ENCODE measurements around the gene IKZF1. TPM values are rescaled to one million over a fixed set of nuclear protein-coding genes. Genes with fewer than 3 reads are reported as not detected.
A peak's percentile ranks its signal among the peaks of the same experiment; 100 is the strongest.

IKZF1 gene
- total and polyA plus RNA-seq, 9 of the 15 experiments (the other 6 are each of a cell fraction or from before 2014, with no cell fraction given) = 12.6 to 85.3 (median 44.7) TPM

- POLR2A ChIA-PET = interaction anchor here (0.6 to 1.5 kb wide), 8 partner anchors 9 to 190 kb away, joined by 3 to 6 read pairs (median 3); no protein-coding TSS in a partner anchor
- TF ChIP-seq HLTF (IDR thresholded peaks at IDR 0.05) = no peak
- no peak for TF ChIP-seq CTCF (IDR thresholded peaks at IDR 0.05 in 2 of 3, conservative IDR thresholded peaks at IDR 0.05 in 1 of 3; ENCODE audit: insufficient read depth in 2 of 3, low read depth in 1 of 3, low read length in 3 of 3)
- TF ChIP-seq THRAP3 (IDR thresholded peaks at IDR 0.05; ENCODE audit: borderline replicate concordance) = no peak
- TF ChIP-seq ZNF561 (CRISPR knock-in tag; conservative IDR thresholded peaks at IDR 0.05) = no peak
- peak; percentile 97 for TF ChIP-seq ZNF316 (IDR thresholded peaks at IDR 0.05)
- TF ChIP-seq MBD1 (CRISPR knock-in tag; IDR thresholded peaks at IDR 0.05) = no peak
- no peak for TF ChIP-seq BDP1 (IDR thresholded peaks at IDR 0.05; ENCODE audit: insufficient read depth, insufficient read length)
- TF ChIP-seq ZNF778 (CRISPR knock-in tag; IDR thresholded peaks at IDR 0.05) = no peak
- TF ChIP-seq CBX5 (IDR thresholded peaks at IDR 0.05; ENCODE audit: borderline replicate concordance, low read depth) = no peak
- TF ChIP-seq ZNF766 (CRISPR knock-in tag; conservative IDR thresholded peaks at IDR 0.05) = no peak; the same call in 1 of the 2 replicates
- TF ChIP-seq VEZF1 (CRISPR knock-in tag; IDR thresholded peaks at IDR 0.05) = peak; percentile 69
- TF ChIP-seq U2AF1 (optimal IDR thresholded peaks at IDR 0.05; ENCODE audit: low read depth, low read length) = no peak
- TF ChIP-seq COPS2 (conservative IDR thresholded peaks at IDR 0.05) = no peak
- no peak for TF ChIP-seq ZNF449 (CRISPR knock-in tag; IDR thresholded peaks at IDR 0.05)
- TF ChIP-seq ZNF3 (CRISPR knock-in tag; IDR thresholded peaks at IDR 0.05) = no peak
- TF ChIP-seq TAF9B (IDR thresholded peaks at IDR 0.05; ENCODE audit: partially characterized antibody) = no peak
- TF ChIP-seq RBM17 (IDR thresholded peaks at IDR 0.05; ENCODE audit: borderline replicate concordance, low read depth, low read length) = no peak
Observed at GRCh38 chr7:50355817-50356178, 51.3 kb downstream of the IKZF1 start.

More at GRCh38 chr7:50355817-50356178, 51.3 kb downstream of the IKZF1 start:
- intact Hi-C loops (cut with micrococcal nuclease) = no loop called here
- peak overlapping the region; percentile 43; the same call in 1 of the 2 replicates for H2AFZ ChIP-seq (ENCODE audit: low read depth, low read length)
- H3K27ac ChIP-seq (ENCODE audit: extremely low read depth, low read depth, low read length) = peak overlapping the region; percentile 90
- H3K36me3 ChIP-seq (ENCODE audit: control insufficient read depth, insufficient read depth, low read length) = peaks cover 68% of the 10 kb centered on the region
- H3K9ac ChIP-seq (ENCODE audit: insufficient read depth in 1 of 2, low read depth in 2 of 2, low read length in 2 of 2) = peak overlapping the region; percentile 56 to 73
- no peak overlapping the region for H3K4me3 ChIP-seq
- peak; percentile 82 for ATAC-seq
- 3% methylated on average over 9 of the region's 9 CpGs for WGBS (ENCODE audit: insufficient coverage, low coverage, missing lambda C conversion rate)
- no peaks in the 10 kb centered on the region for H3K9me3 ChIP-seq (replicated peaks; ENCODE audit: control insufficient read depth, insufficient read depth, low read depth, low read length)
- H3K27me3 ChIP-seq (ENCODE audit: control insufficient read depth in 2 of 2, insufficient read depth in 2 of 2, low read length in 2 of 2) = no peaks in the 10 kb centered on the region
- peaks cover 53 to 85% of the 10 kb centered on the region in 2 experiments for H3K4me1 ChIP-seq (replicated peaks in 1 of 2; ENCODE audit: control insufficient read depth in 2 of 2, insufficient read depth in 2 of 2, low read length in 2 of 2)
- no peaks in the 10 kb centered on the region for H4K20me1 ChIP-seq (replicated peaks; ENCODE audit: control insufficient read depth, insufficient read depth, low read length)
- peaks cover 76% of the 10 kb centered on the region for H3K79me2 ChIP-seq (ENCODE audit: control insufficient read depth, insufficient read depth, low read length)
- H3K4me2 ChIP-seq (ENCODE audit: insufficient read depth, low read length) = peak overlapping the region; percentile 81
- CTCF ChIA-PET (ENCODE audit: low intra/inter-chr PET ratio) = no interaction called here
- BruUV-seq (replicated peaks) = no TSS peak
- peak; percentile 81 to 93 (median 86) for DNase-seq (ENCODE audit: extremely low read depth in 1 of 4, low spot score in 3 of 4)
- FAIRE-seq = peak; percentile 98
- in situ Hi-C loops (cut with MboI) = no loop called here
- H3K9me1 ChIP-seq (ENCODE audit: control insufficient read depth, insufficient read depth, low read length) = no peaks in the 10 kb centered on the region
